ENCODE measurements around the gene JMJD1C.
"Not testable (repeated sequence)": the region's sequence is repeated elsewhere in the genome, so short reads cannot be mapped to it uniquely, and the experiment has no call there.

JMJD1C gene

GRCh38 chr10:63346015-63346441 is 119.7 kb downstream of the JMJD1C start:
- DNase-seq = no peak

DNA sequence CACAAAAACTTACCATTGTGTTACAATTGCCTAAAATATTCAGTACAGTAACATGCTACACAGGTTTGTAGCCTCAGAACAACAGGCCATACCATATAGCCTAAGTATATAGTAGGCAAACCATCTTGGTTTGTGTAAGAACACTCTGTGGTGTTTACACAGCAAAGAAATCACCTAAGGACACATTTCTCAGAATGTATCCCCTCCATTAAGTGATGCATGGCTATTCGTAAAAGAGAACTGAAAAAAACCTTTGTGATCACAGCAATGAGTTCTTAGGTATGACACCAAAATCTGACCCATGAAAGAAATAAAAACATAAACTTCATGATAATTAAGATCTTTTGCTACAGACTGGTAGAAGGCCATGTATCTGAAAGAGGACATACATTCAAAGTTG is 121.5 kb downstream of the JMJD1C start:
- no peak for DNase-seq

GRCh38 chr10:63343476-63343875 is 122.3 kb downstream of the JMJD1C start:
- DNase-seq = no peak

GRCh38 chr10:63339640-63340039 is 126.1 kb downstream of the JMJD1C start:
- DNase-seq = not testable (repeated sequence)

DNA sequence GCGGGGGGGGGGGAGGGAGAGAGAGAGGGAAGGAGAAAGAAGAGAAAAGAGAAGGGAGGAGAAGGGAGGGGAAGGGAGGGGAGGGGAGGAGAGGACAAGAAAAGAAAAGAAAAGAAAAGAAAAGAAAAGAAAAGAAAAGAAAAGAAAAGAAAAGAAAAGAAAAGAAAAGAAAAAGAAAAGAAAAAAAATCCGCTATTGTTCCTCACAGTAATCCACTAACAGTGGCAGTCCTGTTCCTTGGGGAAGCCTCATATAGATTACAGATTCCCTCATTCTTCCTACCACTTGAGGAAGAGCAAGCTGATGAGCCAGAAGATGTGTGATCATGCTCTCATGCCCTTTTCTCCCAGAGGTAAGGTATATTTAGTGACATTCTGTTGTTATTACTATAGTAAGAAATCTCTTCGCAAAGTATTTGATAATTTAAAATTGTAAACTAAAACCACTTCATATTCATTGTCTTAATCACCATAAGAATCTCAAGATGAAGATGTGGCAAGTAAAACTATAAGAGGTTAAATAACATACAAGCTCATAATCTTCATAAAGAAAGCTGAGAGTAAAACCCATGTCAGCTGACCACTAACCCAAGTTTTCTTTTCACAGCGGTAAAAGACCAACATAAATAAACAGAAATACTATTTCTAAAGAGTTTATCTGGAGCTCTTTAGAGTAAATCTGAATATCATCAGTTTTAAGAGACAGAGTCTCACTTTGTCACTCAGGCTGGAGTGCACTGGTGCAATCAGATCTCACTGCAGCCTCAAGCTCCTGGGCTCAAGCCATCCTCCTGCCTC is 128.1 kb downstream of the JMJD1C start:
- no peak for DNase-seq

DNA sequence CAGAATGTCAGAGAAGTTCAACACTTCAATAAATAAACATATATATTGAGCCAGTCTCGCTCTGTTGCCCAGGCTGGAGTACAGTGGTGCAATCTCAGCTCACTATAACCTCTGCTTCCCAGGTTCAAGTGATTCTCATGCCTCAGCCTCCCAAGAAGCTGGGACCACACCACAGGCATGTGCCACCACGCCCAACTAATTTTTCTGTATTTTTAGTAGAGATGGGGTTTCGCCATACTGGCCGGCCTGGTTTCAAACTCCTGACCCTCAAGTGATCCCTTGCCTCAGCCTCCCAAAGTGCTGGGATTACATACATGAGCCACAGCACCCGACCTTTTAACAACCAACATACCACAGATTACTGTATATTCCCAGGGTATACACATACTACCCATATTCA is 134.2 kb downstream of the JMJD1C start:
- DNase-seq = no peak

GRCh38 chr10:63324495-63324854 is 141.3 kb downstream of the JMJD1C start:
- DNase-seq = no peak

- no peak for DNase-seq
Observed at GRCh38 chr10:63323701-63324494, 141.9 kb downstream of the JMJD1C start.

DNA sequence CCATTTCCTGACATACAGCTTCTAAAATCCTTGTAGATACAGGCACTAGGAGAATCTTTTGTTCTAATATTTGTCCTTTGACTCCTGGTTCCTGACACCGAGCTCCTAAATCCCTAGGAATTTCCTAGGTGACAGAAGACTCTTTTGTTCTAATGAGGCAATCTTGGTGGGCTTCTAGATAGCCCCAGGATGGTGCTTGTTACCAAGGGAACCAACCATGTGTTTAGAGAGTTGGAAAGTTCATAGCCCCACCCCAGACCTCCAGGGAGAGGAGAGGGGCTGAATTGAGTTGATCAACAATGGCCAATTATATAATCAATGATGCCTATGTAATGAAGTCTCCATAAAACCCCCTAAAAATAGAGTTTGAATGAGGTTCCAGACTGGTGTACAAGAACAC is 145.1 kb downstream of the JMJD1C start:
- no peak for DNase-seq

- no peak for DNase-seq
Observed at GRCh38 chr10:63319231-63319630, 146.5 kb downstream of the JMJD1C start.

GRCh38 chr10:63318491-63318890 is 147.3 kb downstream of the JMJD1C start:
- DNase-seq = no peak

GRCh38 chr10:63314020-63314419 is 151.8 kb downstream of the JMJD1C start:
- no peak for DNase-seq

DNA sequence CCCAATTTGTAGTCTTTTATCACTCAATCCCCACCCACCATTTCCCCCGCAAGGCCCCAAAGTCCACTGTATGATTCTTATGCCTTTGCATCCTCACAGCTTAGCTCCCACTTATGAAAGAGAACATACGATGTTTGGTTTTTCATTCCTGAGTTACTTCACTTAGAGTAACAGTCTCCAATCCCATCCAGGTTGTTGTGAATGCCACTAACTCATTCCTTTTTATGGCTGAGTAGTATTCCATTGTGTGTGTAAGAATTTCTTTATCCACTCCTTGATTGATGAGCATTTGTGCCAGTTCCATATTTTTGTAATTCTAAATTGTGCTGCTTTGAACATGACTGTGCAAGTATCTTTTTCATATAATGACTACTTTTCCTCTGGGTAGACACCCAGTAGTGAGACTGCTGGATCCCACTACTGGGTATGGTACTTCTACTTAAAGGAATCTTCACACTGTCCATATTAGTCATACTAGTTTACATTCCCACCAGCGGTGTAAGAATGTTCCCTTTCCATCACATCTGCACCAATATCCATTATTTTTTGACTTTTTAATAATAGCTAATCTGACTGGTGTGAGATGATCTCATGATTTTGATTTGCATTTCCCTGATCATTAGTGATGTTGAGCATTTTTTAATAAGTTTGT is 152.6 kb downstream of the JMJD1C start:
- DNase-seq = no peak

- DNase-seq = no peak
Observed at GRCh38 chr10:63308628-63309027, 157.1 kb downstream of the JMJD1C start.

GRCh38 chr10:63304146-63304545 is 161.6 kb downstream of the JMJD1C start:
- no peak for DNase-seq

DNA sequence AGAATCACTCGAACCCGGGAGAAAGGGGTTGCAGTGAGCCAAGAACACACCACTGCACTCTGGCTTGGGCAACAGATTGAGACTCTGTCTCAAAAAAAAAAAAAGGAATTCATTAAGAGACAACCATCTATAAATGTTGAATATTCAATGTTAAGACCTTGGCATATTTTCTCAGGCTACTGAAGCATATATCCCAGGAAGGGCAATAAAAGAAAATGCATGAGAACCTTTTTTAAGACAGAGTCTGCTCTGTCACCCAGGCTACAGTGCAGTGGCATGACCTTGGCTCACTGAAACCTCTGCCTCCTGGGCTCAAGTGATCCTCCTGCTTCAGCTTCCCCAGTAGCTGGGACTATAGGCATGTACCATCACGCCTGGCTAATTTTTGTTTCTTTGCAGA is 165.0 kb downstream of the JMJD1C start:
- DNase-seq = no peak

DNA sequence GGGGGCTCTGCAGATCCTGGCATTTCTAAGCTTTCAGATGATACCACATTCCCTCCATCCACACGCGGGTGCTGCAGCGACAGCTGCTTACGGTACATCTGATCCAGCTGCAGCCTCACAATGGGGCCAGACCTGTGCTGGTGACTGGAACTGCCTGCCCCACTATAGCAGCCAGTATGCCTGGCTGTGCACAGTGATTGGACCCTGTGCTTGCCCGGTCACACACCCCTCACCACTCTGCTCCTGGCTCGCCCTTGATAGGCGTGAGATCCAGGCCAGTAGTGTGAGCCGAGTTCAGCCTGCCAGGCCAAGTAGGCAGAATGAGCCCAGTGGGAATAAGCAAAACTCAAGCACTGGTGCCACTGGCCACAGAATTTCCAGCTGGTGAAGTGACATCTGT is 167.8 kb downstream of the JMJD1C start:
- no peak for DNase-seq

GRCh38 chr10:63294781-63295180 is 171.0 kb downstream of the JMJD1C start:
- DNase-seq = no peak

DNA sequence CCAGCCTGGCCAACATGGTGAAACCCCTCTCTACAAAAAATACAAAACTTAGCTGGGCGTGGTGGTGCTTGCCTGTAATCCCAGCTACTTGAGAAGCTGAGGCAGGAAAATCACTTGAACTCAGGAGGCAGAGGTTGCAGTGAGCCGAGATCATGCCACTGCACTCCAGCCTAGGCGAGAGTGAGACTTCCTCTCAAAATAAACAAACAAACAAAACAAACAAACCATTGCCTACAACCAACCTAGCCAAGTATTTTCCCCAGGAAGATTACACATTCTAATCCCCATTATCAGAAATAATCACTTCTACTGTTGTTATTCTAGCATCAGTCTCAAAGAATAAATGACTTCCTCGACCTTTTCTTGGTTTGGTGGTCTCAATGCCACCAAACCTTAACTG is 172.9 kb downstream of the JMJD1C start:
- DNase-seq = not testable (repeated sequence)

DNA sequence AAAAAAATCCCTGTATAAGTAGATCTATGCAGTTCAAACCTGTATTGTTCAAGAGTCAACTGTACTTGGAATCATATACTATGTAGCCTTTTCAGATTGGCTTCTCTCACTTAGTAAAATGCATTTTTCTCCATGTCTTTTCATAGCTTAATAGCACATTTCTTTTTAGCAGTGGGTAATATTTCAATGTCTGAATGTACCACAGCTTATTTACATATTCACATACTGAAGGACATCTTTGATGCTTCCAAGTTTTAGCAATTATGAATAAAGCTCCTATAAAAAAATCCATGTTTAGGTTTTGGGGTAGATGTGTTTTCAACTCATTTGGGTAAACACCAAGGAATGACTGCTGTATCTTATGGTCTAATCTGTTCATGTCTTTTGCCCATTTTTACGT is 177.6 kb downstream of the JMJD1C start:
- DNase-seq = no peak

DNA sequence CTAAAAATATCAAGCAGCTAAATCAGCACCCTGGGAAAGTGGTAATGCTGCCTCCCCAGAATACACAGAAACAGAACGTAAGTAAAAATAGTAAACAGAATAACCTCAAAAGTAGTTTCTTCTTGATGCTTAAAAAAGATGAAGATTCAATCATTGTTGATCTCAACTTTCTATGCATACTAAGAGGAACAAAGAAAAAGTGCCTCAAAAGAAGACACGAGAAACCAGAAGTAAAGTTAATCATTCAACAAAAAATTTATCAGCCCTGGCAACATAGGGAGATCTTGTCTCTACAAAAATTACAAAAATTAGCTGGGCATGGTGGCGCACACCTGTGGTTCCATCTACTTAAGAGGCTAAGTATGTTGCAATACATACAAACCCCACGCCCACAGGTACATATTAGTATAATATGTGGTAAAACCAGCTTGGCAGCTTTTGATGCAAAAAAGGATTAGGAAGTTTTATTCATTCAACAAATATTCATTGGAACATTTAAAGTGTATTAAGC is 179.0 kb downstream of the JMJD1C start:
- no peak for DNase-seq

- DNase-seq = no peak
Observed at GRCh38 chr10:63286340-63286739, 179.4 kb downstream of the JMJD1C start.

- not testable (repeated sequence) for DNase-seq
Observed at GRCh38 chr10:63283901-63284300, 181.9 kb downstream of the JMJD1C start.

GRCh38 chr10:63283093-63283492 is 182.7 kb downstream of the JMJD1C start:
- no peak for DNase-seq

All from NCI-H187 (cell line).